ENCODE results near the gene PPIL3.

GRCh38 chr2:200845194-200845593 is 43.7 kb downstream of the PPIL3 start:
- no peak for TF ChIP-seq POLR2A (IDR thresholded peaks at IDR 0.05; ENCODE audit: low read depth, low read length)
- TF ChIP-seq CTCF (IDR thresholded peaks at IDR 0.05; ENCODE audit: extremely low read depth in 1 of 2, insufficient read depth in 1 of 2, low read depth in 1 of 2, low read length in 2 of 2), result no peak
- TF ChIP-seq MYC (IDR thresholded peaks at IDR 0.05; ENCODE audit: low read depth, low read length), result no peak
- no peak for TF ChIP-seq POLR2AphosphoS5 (IDR thresholded peaks at IDR 0.05; ENCODE audit: insufficient read depth, low read depth, low read length)
- no peak for TF ChIP-seq EZH2 (IDR thresholded peaks at IDR 0.05; ENCODE audit: borderline replicate concordance, low read depth, low read length, severe bottlenecking)
- no peak for TF ChIP-seq FOS (IDR thresholded peaks at IDR 0.05; ENCODE audit: borderline replicate concordance, insufficient read depth, low read length)
- TF ChIP-seq MAX (IDR thresholded peaks at IDR 0.05; ENCODE audit: insufficient read depth, insufficient read length), result no peak
- TF ChIP-seq JUN (IDR thresholded peaks at IDR 0.05; ENCODE audit: borderline replicate concordance, insufficient read depth, insufficient read length, low read depth), result no peak
